Measurements from ENCODE around the gene GGNBP2. TPM values are rescaled to one million over a fixed set of nuclear protein-coding genes. Genes with fewer than 3 reads are reported as not detected.
"Not testable (repeated sequence)": the region's sequence is repeated elsewhere in the genome, so short reads cannot be mapped to it uniquely, and the experiment has no call there.

GGNBP2 gene
- total RNA-seq, 2 donors from 2014 or later = 162 to 174 TPM

- Mint-ChIP-seq H3K36me3 (ENCODE audit: low read depth) (peaks cover 2% of the 10 kb centered on the region), H3K27ac (no peak overlapping the region), H3K4me3 (no peak overlapping the region), H3K4me1 (peaks cover 7% of the 10 kb centered on the region), H3K27me3 (no peaks in the 10 kb centered on the region)
- no peak for DNase-seq
- ATAC-seq = no peak
- H3K9me3 ChIP-seq (ENCODE audit: control insufficient read depth, low read length, poor library complexity, severe bottlenecking) = no peaks in the 10 kb centered on the region
Observed at GRCh38 chr17:36506249-36506826, 38.4 kb upstream of the GGNBP2 start.

DNA sequence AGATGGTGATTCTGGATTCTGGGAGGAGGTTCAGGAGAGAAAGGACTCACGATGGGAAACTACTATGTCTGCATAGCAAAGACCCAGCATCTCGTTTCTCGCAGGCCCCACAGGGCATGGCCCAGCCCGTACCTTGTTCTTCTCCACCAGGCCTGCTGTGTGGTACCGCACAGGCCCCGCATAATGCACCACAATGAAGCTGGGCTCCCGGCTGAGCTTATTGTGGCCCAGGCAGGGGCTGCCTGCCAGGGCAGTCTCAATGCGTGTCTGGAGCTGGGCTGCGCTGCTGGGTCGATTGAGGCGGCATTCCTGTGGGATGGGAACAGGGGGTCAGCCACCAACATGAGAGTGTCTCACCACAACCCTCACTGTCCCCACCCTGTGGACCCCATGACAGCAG is 37.9 kb upstream of the GGNBP2 start:
- no peak for DNase-seq
- no peak overlapping the region for H3K4me3 Mint-ChIP-seq
- no peaks in the 10 kb centered on the region for H3K27me3 Mint-ChIP-seq
- H3K36me3 Mint-ChIP-seq (ENCODE audit: low read depth) = peaks cover 2% of the 10 kb centered on the region
- H3K27ac Mint-ChIP-seq = no peak overlapping the region
- no peak for ATAC-seq
- H3K9me3 ChIP-seq (ENCODE audit: control insufficient read depth, low read length, poor library complexity, severe bottlenecking) = no peaks in the 10 kb centered on the region
- peaks cover 5% of the 10 kb centered on the region for H3K4me1 Mint-ChIP-seq

GRCh38 chr17:36507266-36507665 is 37.5 kb upstream of the GGNBP2 start:
- peaks cover 1% of the 10 kb centered on the region for H3K36me3 Mint-ChIP-seq (ENCODE audit: low read depth)
- no peak overlapping the region for H3K27ac Mint-ChIP-seq
- peaks cover 4% of the 10 kb centered on the region for H3K4me1 Mint-ChIP-seq
- no peak overlapping the region for H3K4me3 Mint-ChIP-seq
- no peak for DNase-seq
- H3K9me3 ChIP-seq (ENCODE audit: control insufficient read depth, low read length, poor library complexity, severe bottlenecking) = no peaks in the 10 kb centered on the region
- H3K27me3 Mint-ChIP-seq = no peaks in the 10 kb centered on the region
- ATAC-seq = no peak

DNA sequence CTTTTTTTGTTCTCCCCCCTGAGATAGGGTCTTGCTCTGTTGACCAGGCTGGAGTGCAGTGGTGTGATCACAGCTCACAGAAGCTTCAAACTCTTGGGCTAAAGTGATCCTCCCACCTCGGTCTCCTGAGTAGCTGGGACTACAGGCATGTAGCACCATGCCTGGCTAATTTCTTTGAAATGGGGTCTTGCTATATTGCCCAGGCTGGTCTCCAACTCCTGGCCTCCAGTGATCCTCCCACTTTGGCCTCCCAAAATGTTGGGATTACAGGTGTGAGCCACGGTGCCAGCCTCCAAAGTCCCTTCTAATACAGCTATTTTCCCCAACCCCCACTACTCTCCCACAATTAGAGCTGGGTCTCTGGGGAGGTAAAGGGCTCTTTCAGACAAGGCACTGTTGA is 36.3 kb upstream of the GGNBP2 start:
- H3K4me1 Mint-ChIP-seq; H3K27me3 Mint-ChIP-seq; ATAC-seq; H3K9me3 ChIP-seq (ENCODE audit: control insufficient read depth, low read length, poor library complexity, severe bottlenecking); DNase-seq; H3K4me3 Mint-ChIP-seq; H3K36me3 Mint-ChIP-seq (ENCODE audit: low read depth): not testable (repeated sequence)
- H3K27ac Mint-ChIP-seq = peak overlapping the region; percentile 63

DNA sequence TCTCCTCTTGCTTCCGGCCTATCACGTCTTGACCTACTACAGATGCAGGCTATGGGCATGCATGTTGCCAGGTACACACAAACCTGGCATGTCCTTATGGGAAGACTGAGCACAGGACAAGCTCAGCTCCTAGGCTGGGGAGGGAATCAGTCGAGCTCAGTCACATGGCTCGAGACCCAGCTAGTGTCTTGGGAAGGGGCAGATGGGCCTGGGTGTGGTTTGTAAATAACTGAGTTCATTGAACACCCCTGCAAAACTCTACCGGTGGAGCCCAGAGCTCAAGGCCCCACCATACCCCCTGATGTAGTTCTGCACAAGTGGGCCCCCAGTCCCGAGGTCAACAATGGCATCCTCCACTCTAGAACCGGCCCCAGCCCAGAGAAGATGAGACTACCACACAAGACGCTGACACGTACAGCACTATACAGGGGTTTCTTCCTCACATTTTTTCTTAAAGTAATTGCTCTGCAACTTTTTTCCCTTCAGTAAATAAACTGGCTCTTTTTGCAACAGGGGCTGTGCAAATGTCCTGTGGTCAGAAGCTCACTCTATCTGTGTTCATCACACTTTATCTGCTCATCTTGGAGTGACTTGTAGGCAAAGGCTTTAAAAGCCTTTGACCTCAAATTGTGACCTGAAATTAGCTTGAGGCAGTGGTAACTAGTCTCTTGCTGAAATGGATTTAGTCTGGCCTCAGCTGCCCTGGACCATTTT is 35.3 kb upstream of the GGNBP2 start:
- H3K4me3 Mint-ChIP-seq = no peak overlapping the region
- H3K36me3 Mint-ChIP-seq (ENCODE audit: low read depth) = no peaks in the 10 kb centered on the region
- no peaks in the 10 kb centered on the region for H3K9me3 ChIP-seq (ENCODE audit: control insufficient read depth, low read length, poor library complexity, severe bottlenecking)
- no peaks in the 10 kb centered on the region for H3K27me3 Mint-ChIP-seq
- ATAC-seq = no peak
- peak overlapping the region; percentile 29 for H3K27ac Mint-ChIP-seq
- H3K4me1 Mint-ChIP-seq = peaks cover 4% of the 10 kb centered on the region
- no peak for DNase-seq

- peaks cover 4% of the 10 kb centered on the region for H3K4me1 Mint-ChIP-seq
- ATAC-seq = no peak
Observed at GRCh38 chr17:36510636-36511035, 34.1 kb upstream of the GGNBP2 start.

DNA sequence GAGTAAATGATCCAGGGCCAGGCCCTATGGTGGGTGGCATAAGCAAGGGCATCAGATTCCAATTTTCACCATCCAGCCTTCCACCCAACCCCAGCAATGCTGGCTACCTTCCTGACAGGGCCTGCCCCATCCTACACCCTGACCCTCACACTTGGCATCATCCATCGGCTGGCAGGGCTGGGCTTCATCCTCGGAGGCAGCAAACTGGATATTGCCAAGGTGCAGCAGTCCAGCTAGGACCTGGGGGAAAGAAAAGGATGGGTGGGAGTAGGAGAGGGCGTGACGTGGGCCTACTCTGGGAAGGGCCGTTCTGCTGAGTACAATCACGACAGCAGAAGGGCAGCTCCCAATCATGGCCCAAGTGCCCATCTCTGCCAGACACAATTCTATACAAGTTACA is 33.5 kb upstream of the GGNBP2 start:
- no peak overlapping the region for H3K4me3 Mint-ChIP-seq
- H3K4me1 Mint-ChIP-seq = peaks cover 4% of the 10 kb centered on the region
- H3K27me3 Mint-ChIP-seq = no peaks in the 10 kb centered on the region
- ATAC-seq (no peak), DNase-seq (no peak)
- no peaks in the 10 kb centered on the region for H3K36me3 Mint-ChIP-seq (ENCODE audit: low read depth)
- H3K27ac Mint-ChIP-seq = no peak overlapping the region
- H3K9me3 ChIP-seq (ENCODE audit: control insufficient read depth, low read length, poor library complexity, severe bottlenecking) = no peaks in the 10 kb centered on the region

More at GRCh38 chr17:36510636-36511035, 34.1 kb upstream of the GGNBP2 start:
- Mint-ChIP-seq H3K4me3 (no peak overlapping the region), H3K36me3 (ENCODE audit: low read depth) (no peaks in the 10 kb centered on the region), H3K27me3 (no peaks in the 10 kb centered on the region), H3K27ac (no peak overlapping the region)
- no peak for DNase-seq
- no peaks in the 10 kb centered on the region for H3K9me3 ChIP-seq (ENCODE audit: control insufficient read depth, low read length, poor library complexity, severe bottlenecking)

DNA sequence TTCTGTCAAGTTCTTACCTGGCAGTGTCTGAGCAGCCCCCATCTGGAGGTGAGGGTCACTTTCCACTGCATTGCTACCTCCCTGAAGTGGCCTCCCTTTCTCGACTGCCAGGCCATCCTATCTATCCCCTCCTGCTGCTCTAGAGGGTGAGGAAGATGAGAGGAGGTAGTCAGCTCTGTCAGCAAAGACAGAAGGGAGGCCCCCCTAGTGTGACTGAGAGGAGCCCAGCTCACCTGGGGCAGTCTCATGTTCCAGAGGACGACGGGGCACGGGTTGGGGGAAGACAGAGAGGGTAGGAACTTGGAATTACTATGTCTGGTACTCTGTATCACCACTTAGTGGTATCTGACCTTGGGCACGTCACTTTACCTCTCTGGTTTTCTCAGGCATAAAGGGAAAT is 32.1 kb upstream of the GGNBP2 start:
- DNase-seq (no peak), ATAC-seq (no peak)
- H3K9me3 ChIP-seq (ENCODE audit: control insufficient read depth, low read length, poor library complexity, severe bottlenecking) = no peaks in the 10 kb centered on the region
- Mint-ChIP-seq H3K27me3 (no peaks in the 10 kb centered on the region), H3K27ac (peak overlapping the region; percentile 34), H3K4me1 (peaks cover 4% of the 10 kb centered on the region), H3K4me3 (no peak overlapping the region), H3K36me3 (ENCODE audit: low read depth) (no peaks in the 10 kb centered on the region)

DNA sequence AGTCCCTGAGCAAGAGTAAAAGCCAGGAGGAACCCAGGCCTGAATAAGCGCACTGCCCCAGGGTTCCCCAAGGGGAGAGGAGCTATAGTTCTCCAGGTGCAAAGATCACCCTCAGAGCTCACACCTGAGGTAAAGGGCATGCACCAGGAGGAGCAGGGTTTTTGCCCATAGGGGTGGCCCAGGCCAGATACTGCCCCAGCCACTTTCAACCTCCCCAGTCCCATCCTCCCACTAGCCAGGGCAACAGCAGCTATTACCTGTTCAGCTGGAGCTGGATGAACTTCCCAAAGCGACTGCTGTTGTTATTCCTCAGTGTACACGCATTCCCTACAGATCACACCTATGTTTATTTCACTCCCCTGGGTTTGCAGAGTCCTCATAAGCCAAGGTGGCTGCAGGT is 29.9 kb upstream of the GGNBP2 start:
- H3K27ac Mint-ChIP-seq = peak overlapping the region; percentile 21
- no peak overlapping the region for H3K4me3 Mint-ChIP-seq
- no peaks in the 10 kb centered on the region for H3K9me3 ChIP-seq (ENCODE audit: control insufficient read depth, low read length, poor library complexity, severe bottlenecking)
- no peak for DNase-seq
- ATAC-seq = no peak
- no peaks in the 10 kb centered on the region for H3K27me3 Mint-ChIP-seq
- peaks cover 4% of the 10 kb centered on the region for H3K4me1 Mint-ChIP-seq
- H3K36me3 Mint-ChIP-seq (ENCODE audit: low read depth) = no peaks in the 10 kb centered on the region

DNA sequence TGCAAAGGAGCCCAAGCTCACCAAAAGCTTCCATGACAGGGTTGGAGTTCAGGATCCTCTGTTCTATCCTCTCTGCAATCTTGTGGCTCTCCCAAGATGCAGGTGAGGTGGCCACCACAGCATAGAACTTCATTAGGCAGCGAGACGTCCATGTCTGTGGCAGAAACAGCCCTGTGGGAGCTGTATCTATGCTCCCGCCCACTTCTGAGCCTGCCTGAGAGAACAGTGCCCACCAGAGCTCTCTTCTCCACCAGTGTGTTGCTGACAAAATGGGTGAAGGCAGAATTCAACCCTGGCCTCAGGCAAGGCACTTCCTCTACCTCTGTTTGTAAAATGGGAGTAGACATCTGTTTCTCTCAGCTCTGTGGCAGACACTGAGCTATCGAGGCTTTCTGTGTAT is 28.9 kb upstream of the GGNBP2 start:
- no peak for DNase-seq
- no peak overlapping the region for H3K27ac Mint-ChIP-seq

DNA sequence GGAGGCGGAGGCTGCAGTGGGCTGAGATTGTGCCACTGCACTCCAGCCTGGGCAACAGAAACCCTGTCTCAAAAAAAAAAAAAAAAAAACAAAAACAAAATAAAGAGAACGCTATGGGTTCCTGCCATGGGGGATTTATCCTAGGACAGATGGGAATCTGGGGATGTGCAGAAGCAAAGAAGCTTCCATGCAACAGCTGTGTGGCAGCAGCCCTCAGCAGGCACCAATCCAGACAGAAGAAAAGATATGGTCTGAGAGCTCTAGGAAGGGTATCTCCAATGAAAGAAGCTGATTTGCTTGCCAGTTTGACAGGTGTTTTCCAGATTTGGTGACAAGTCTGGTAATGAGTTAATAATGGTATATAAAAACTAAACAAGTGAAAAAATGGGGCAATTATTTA is 21.6 kb upstream of the GGNBP2 start:
- Mint-ChIP-seq H3K36me3 (ENCODE audit: low read depth) (peaks cover 11% of the 10 kb centered on the region), H3K27ac (no peak overlapping the region), H3K4me1 (peaks cover 6% of the 10 kb centered on the region), H3K27me3 (no peaks in the 10 kb centered on the region), H3K4me3 (no peak overlapping the region)
- ATAC-seq (no peak), DNase-seq (no peak)
- H3K9me3 ChIP-seq (ENCODE audit: control insufficient read depth, low read length, poor library complexity, severe bottlenecking) = no peaks in the 10 kb centered on the region

More for the DNA sequence above, 28.9 kb upstream of the GGNBP2 start:
- Mint-ChIP-seq H3K4me3 (no peak overlapping the region), H3K4me1 (peaks cover 4% of the 10 kb centered on the region), H3K27me3 (no peaks in the 10 kb centered on the region), H3K36me3 (ENCODE audit: low read depth) (peaks cover 2% of the 10 kb centered on the region)
- H3K9me3 ChIP-seq (ENCODE audit: control insufficient read depth, low read length, poor library complexity, severe bottlenecking) = no peaks in the 10 kb centered on the region
- no peak for ATAC-seq

GRCh38 chr17:36524428-36524876 is 20.3 kb upstream of the GGNBP2 start:
- H3K4me1 Mint-ChIP-seq = peaks cover 10% of the 10 kb centered on the region
- peaks cover 12% of the 10 kb centered on the region for H3K36me3 Mint-ChIP-seq (ENCODE audit: low read depth)
- DNase-seq = no peak
- H3K27me3 Mint-ChIP-seq = no peaks in the 10 kb centered on the region
- H3K27ac Mint-ChIP-seq = no peak overlapping the region
- no peak for ATAC-seq
- H3K4me3 Mint-ChIP-seq = no peak overlapping the region
- no peaks in the 10 kb centered on the region for H3K9me3 ChIP-seq (ENCODE audit: control insufficient read depth, low read length, poor library complexity, severe bottlenecking)

- no peaks in the 10 kb centered on the region for H3K27me3 Mint-ChIP-seq
- DNase-seq (no peak), ATAC-seq (no peak)
- H3K27ac Mint-ChIP-seq = no peak overlapping the region
- H3K4me1 Mint-ChIP-seq = peaks cover 11% of the 10 kb centered on the region
- H3K9me3 ChIP-seq (ENCODE audit: control insufficient read depth, low read length, poor library complexity, severe bottlenecking) = no peaks in the 10 kb centered on the region
- no peak overlapping the region for H3K4me3 Mint-ChIP-seq
- peaks cover 12% of the 10 kb centered on the region for H3K36me3 Mint-ChIP-seq (ENCODE audit: low read depth)
Observed at GRCh38 chr17:36525113-36525512, 19.6 kb upstream of the GGNBP2 start.

- no peaks in the 10 kb centered on the region for H3K27me3 Mint-ChIP-seq
- H3K36me3 Mint-ChIP-seq (ENCODE audit: low read depth) = peaks cover 10% of the 10 kb centered on the region
- H3K4me3 Mint-ChIP-seq = no peak overlapping the region
- no peaks in the 10 kb centered on the region for H3K9me3 ChIP-seq (ENCODE audit: control insufficient read depth, low read length, poor library complexity, severe bottlenecking)
- no peak for ATAC-seq
- DNase-seq = no peak
- no peak overlapping the region for H3K27ac Mint-ChIP-seq
- H3K4me1 Mint-ChIP-seq = peaks cover 11% of the 10 kb centered on the region
Observed at GRCh38 chr17:36525888-36526287, 18.8 kb upstream of the GGNBP2 start.

All from T-helper 17 cell (primary cell).